SK-N-SH treated with all-trans-retinoic acid at 6 μM for 48 hours (cell line): ENCODE data around the gene PPBP.

Source experiments
- RARB ChIP-seq: fragments of 250-450 bp; sonication (Bioruptor Pico); IDR thresholded peaks from 2 replicates; pipeline ENCODE4 v1.8.0; 2021; ENCODE audit warnings: mild to moderate bottlenecking, moderate library complexity
- ZFP30 ChIP-seq: fragments of 450-650 bp; formaldehyde crosslinking; IDR thresholded peaks from 2 replicates; pipeline ENCODE4 v1.5.0; 2022; ENCODE audit warnings: mild to moderate bottlenecking, moderate library complexity
- ZNF565 ChIP-seq: fragments of 450-650 bp; formaldehyde crosslinking; conservative IDR thresholded peaks from 2 replicates; pipeline ENCODE4 v1.5.0; 2020; ENCODE audit warnings: low read depth, mild to moderate bottlenecking, moderate library complexity
- ZNF8 ChIP-seq: fragments of 450-650 bp; formaldehyde crosslinking; IDR thresholded peaks from 2 replicates; pipeline ENCODE4 v1.5.0; 2020; ENCODE audit warnings: mild to moderate bottlenecking, moderate library complexity

- TF ChIP-seq RARB (CRISPR knock-in tag) = no peak
- no peak for TF ChIP-seq ZNF565
- no peak for TF ChIP-seq ZNF8 (CRISPR knock-in tag)
- TF ChIP-seq ZFP30 (CRISPR knock-in tag) = no peak
These were observed 33.6 kb upstream of the PPBP start for GRCh38 chr4:74021601-74022000.
